CD4-positive, alpha-beta T cell (primary cell): ENCODE data around the gene GRID2. TPM values are rescaled to one million over a fixed set of nuclear protein-coding genes. Genes with fewer than 3 reads are reported as not detected.
"Not testable (repeated sequence)": the region's sequence is repeated elsewhere in the genome, so short reads cannot be mapped to it uniquely, and the experiment has no call there.

ENCODE experiments used
- ATAC-seq: fragments of 200-7000 bp; cut with Tn5 transposase; one replicate; pipeline ENCODE4 v1.10.0; 2022; ENCODE audit warnings: mild to moderate bottlenecking; ENCODE audit not compliant: poor library complexity
- CTCF ChIA-PET: fragments of 350-600 bp; sonication (Branson Sonifier 250); formaldehyde crosslinking; loops from one replicate; lab custom pipeline; 2021; ENCODE audit warnings: antibody characterized with exemption, inconsistent platforms; lab: Charles Lee
- POLR2A ChIA-PET: fragments of 350-600 bp; sonication (Branson Sonifier 250); formaldehyde crosslinking; loops from one replicate; lab custom pipeline; 2021; ENCODE audit warnings: antibody characterized with exemption, inconsistent platforms; lab: Charles Lee
- DNase-seq, 14 experiments: peaks; one replicate each; pipeline ENCODE4 v3.0.0-alpha.2; 2013 to 2020; ENCODE audit warnings: mixed read lengths in 2 of 14
- H3K27ac ChIP-seq, 2 donors: one replicate each; pipeline versions ENCODE4 v1.5.1 to v1.7.0; 2013; ENCODE audit warnings: low read length in 2 of 2, low read depth in 1 of 2, mild to moderate bottlenecking in 1 of 2
- H3K27me3 ChIP-seq, 2 experiments: 1 replicate in 1 of 2; 2 replicates in 1 of 2; pipeline versions ENCODE4 v1.6.1 to v1.7.0; 2013; ENCODE audit warnings: low read length in 2 of 2, control low read depth in 1 of 2, mild to moderate bottlenecking in 1 of 2, moderate library complexity in 1 of 2; ENCODE audit not compliant: insufficient read depth in 2 of 2, control insufficient read depth in 1 of 2
- H3K36me3 ChIP-seq: one replicate; pipeline ENCODE4 v1.6.1; 2013; ENCODE audit warnings: low read length, control low read depth; ENCODE audit not compliant: insufficient read depth
- H3K4me1 ChIP-seq: one replicate; pipeline ENCODE4 v1.6.1; 2013; ENCODE audit warnings: low read length, control low read depth; ENCODE audit not compliant: insufficient read depth
- H3K4me3 ChIP-seq: one replicate; pipeline ENCODE4 v1.5.1; 2013; ENCODE audit warnings: mild to moderate bottlenecking, low read length, moderate library complexity
- H3K9me3 ChIP-seq, 2 experiments: 1 replicate in 1 of 2; 2 replicates in 1 of 2; pipeline versions ENCODE4 v1.6.1 to v1.7.0; 2013; ENCODE audit warnings: low read length in 2 of 2, mild to moderate bottlenecking in 2 of 2, control low read depth in 1 of 2, moderate library complexity in 1 of 2; ENCODE audit not compliant: control insufficient read depth in 1 of 2, insufficient read depth in 1 of 2
- H3K27ac Mint-ChIP-seq: one replicate; pipeline ENCODE4 v1.8.0; 2020; ENCODE audit warnings: mixed read lengths
- H3K27me3 Mint-ChIP-seq: one replicate; pipeline ENCODE4 v1.8.0; 2021; ENCODE audit warnings: mixed read lengths
- H3K36me3 Mint-ChIP-seq: one replicate; pipeline ENCODE4 v1.8.0; 2021; ENCODE audit warnings: low read depth, mixed read lengths
- H3K4me1 Mint-ChIP-seq: one replicate; pipeline ENCODE4 v1.8.0; 2021; ENCODE audit warnings: low read depth, mixed read lengths
- H3K4me3 Mint-ChIP-seq: one replicate; pipeline ENCODE4 v1.8.0; 2020; ENCODE audit warnings: mild to moderate bottlenecking, mixed read lengths
- H3K9me3 Mint-ChIP-seq: one replicate; pipeline ENCODE4 v1.8.0; 2020; ENCODE audit warnings: mixed read lengths
- intact Hi-C, 2 experiments: fragments of 100-400 bp; cut with DNase I in 1 of 2; cut with micrococcal nuclease in 1 of 2; formaldehyde crosslinking; loops; one replicate each; pipeline versions ENCODE4 v1.15.1 to v1.9.0; 2023 to 2025; cut with DNase I, micrococcal nuclease
- total RNA-seq, 174 experiments: library from RNA in 2 of 174; stranded (reverse) in 2 of 174; gene quantifications; one replicate each; pipeline ENCODE4 v1.2.3 and lab custom pipeline; 2021 to 2026
- TF ChIP-seq, protein P1 (sequence below): fragments of 200-600 bp; IDR thresholded peaks from one replicate; pipeline ENCODE4 v1.8.0; 2022; ENCODE audit warnings: antibody characterized with exemption, mild to moderate bottlenecking

Gene GRID2
- total RNA-seq, 2 experiments from 2014 or later: not detected

GRCh38 chr4:92421920-92422319 lies 118.2 kb downstream of the GRID2 start:
- intact Hi-C loops: no loop called here

GRCh38 chr4:92433272-92433758 lies 129.5 kb downstream of the GRID2 start:
- POLR2A ChIA-PET: no interaction called here
- intact Hi-C loops: no loop called here
- Mint-ChIP-seq H3K36me3 (no peaks in the 10 kb centered on the region), H3K27ac (no peak overlapping the region), H3K27me3 (no peaks in the 10 kb centered on the region), H3K4me1 (no peaks in the 10 kb centered on the region), H3K9me3 (peaks cover 11% of the 10 kb centered on the region), H3K4me3 (no peak overlapping the region)
- no peak overlapping the region for H3K4me3 ChIP-seq
- no peak for ATAC-seq
- TF ChIP-seq, protein P1, sequence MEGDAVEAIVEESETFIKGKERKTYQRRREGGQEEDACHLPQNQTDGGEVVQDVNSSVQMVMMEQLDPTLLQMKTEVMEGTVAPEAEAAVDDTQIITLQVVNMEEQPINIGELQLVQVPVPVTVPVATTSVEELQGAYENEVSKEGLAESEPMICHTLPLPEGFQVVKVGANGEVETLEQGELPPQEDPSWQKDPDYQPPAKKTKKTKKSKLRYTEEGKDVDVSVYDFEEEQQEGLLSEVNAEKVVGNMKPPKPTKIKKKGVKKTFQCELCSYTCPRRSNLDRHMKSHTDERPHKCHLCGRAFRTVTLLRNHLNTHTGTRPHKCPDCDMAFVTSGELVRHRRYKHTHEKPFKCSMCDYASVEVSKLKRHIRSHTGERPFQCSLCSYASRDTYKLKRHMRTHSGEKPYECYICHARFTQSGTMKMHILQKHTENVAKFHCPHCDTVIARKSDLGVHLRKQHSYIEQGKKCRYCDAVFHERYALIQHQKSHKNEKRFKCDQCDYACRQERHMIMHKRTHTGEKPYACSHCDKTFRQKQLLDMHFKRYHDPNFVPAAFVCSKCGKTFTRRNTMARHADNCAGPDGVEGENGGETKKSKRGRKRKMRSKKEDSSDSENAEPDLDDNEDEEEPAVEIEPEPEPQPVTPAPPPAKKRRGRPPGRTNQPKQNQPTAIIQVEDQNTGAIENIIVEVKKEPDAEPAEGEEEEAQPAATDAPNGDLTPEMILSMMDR: no peak
- no peak for DNase-seq
- CTCF ChIA-PET: no interaction called here
- no peaks in the 10 kb centered on the region for H3K4me1 ChIP-seq
- no peaks in the 10 kb centered on the region for H3K27me3 ChIP-seq
- H3K27ac ChIP-seq: no peak overlapping the region
- H3K9me3 ChIP-seq: peaks cover 0 to 12% of the 10 kb centered on the region in 2 experiments
- H3K36me3 ChIP-seq: no peaks in the 10 kb centered on the region

More at GRCh38 chr4:92421920-92422319, 118.2 kb downstream of the GRID2 start:
- no peak overlapping the region for H3K27ac ChIP-seq
- Mint-ChIP-seq H3K27ac (no peak overlapping the region), H3K27me3 (no peaks in the 10 kb centered on the region), H3K36me3 (no peaks in the 10 kb centered on the region), H3K9me3 (no peaks in the 10 kb centered on the region), H3K4me3 (no peak overlapping the region), H3K4me1 (no peaks in the 10 kb centered on the region)
- no peaks in the 10 kb centered on the region for H3K4me1 ChIP-seq
- TF ChIP-seq, protein P1: no peak
- DNase-seq (no peak), ATAC-seq (no peak)
- H3K4me3 ChIP-seq: no peak overlapping the region
- no peaks in the 10 kb centered on the region for H3K27me3 ChIP-seq
- H3K9me3 ChIP-seq: no peaks in the 10 kb centered on the region
- ChIA-PET CTCF (no interaction called here), POLR2A (no interaction called here)
- H3K36me3 ChIP-seq: no peaks in the 10 kb centered on the region

GRCh38 chr4:92438722-92439121 lies 135.0 kb downstream of the GRID2 start:
- H3K27me3 Mint-ChIP-seq, DNase-seq, H3K27ac Mint-ChIP-seq, H3K4me1 Mint-ChIP-seq, intact Hi-C loops, H3K4me3 Mint-ChIP-seq, H3K9me3 Mint-ChIP-seq, H3K4me1 ChIP-seq, CTCF ChIA-PET, POLR2A ChIA-PET, H3K36me3 ChIP-seq, ATAC-seq, H3K27ac ChIP-seq, H3K36me3 Mint-ChIP-seq, H3K9me3 ChIP-seq, H3K27me3 ChIP-seq, H3K4me3 ChIP-seq: not testable (repeated sequence)

- CTCF ChIA-PET, H3K36me3 ChIP-seq, H3K4me1 Mint-ChIP-seq, POLR2A ChIA-PET, intact Hi-C loops, H3K4me3 ChIP-seq, H3K27ac Mint-ChIP-seq, H3K27me3 ChIP-seq, ATAC-seq, H3K27me3 Mint-ChIP-seq, H3K27ac ChIP-seq, H3K9me3 ChIP-seq, H3K36me3 Mint-ChIP-seq, H3K9me3 Mint-ChIP-seq, DNase-seq, H3K4me1 ChIP-seq, H3K4me3 Mint-ChIP-seq: not testable (repeated sequence)
These were observed 138.4 kb downstream of the GRID2 start for GRCh38 chr4:92442131-92442530.

DNA sequence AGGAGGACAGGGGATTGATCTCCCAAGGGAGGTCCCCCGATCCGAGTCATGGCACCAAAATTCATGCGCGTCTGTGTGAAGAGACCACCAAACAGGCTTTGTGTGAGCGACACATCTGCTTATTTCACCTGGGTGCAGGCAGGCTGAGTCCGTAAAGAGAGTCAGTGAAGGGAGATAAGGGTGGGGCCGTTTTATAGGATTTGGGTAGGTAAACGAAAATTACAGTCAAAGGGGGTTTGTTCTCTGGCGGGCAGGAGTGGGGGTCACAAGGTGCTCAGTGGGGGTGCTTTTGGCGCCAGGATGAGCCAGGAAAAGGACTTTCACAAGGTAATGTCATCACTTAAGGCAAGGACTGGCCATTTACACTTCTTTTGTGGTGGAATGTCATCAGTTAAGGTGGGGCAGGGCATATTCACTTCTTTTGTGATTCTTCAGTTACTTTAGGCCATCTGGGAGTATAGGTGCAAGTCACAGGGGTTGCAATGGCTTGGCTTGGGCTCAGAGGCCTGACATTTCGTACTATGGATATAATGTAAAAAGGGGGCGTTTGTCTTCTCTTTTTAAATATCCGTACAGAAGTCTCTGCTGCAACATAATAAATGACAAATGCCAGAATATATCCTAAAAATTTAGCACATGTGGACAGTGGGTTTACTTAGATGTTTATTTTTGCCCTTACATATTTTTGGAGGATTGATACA lies 140.5 kb downstream of the GRID2 start:
- H3K4me1 Mint-ChIP-seq, H3K27ac Mint-ChIP-seq, POLR2A ChIA-PET, intact Hi-C loops, H3K27me3 Mint-ChIP-seq, H3K9me3 Mint-ChIP-seq, H3K4me3 Mint-ChIP-seq, DNase-seq, H3K9me3 ChIP-seq, CTCF ChIA-PET, H3K4me1 ChIP-seq, H3K27me3 ChIP-seq, H3K36me3 ChIP-seq, H3K4me3 ChIP-seq, H3K27ac ChIP-seq, ATAC-seq, H3K36me3 Mint-ChIP-seq: not testable (repeated sequence)
